ENCODE data around the gene MRPL37. TPM values are rescaled to one million over a fixed set of nuclear protein-coding genes. Genes with fewer than 3 reads are reported as not detected.
"Not testable (repeated sequence)": the region's sequence is repeated elsewhere in the genome, so short reads cannot be mapped to it uniquely, and the experiment has no call there.

MRPL37 gene
- total and polyA plus RNA-seq, 8 donors: 17.5 to 49.2 (median 35.1) TPM

GRCh38 chr1:54160351-54160750 lies 39.6 kb upstream of the MRPL37 start:
- no peaks in the 10 kb centered on the region for H3K9me3 ChIP-seq
- ATAC-seq (no peak), DNase-seq (no peak), FAIRE-seq (no peak)
- TF ChIP-seq CTCF (IDR thresholded peaks at IDR 0.05): no peak
- H3K27ac ChIP-seq: no peak overlapping the region
- no peaks in the 10 kb centered on the region for H3K27me3 ChIP-seq
- no peaks in the 10 kb centered on the region for H3K36me3 ChIP-seq
- intact Hi-C loops (cut with DNase I): no loop called here
- H3K4me3 ChIP-seq: no peak overlapping the region
- WGBS, 2 donors: 53 to 66% methylated on average over 3 of the region's 3 CpGs
- no peaks in the 10 kb centered on the region for H3K4me1 ChIP-seq

- WGBS, 2 donors: 79% methylated on average over 6 of the region's 6 CpGs
- H3K4me3 ChIP-seq: no peak overlapping the region
- H3K27me3 ChIP-seq: no peaks in the 10 kb centered on the region
- no peaks in the 10 kb centered on the region for H3K4me1 ChIP-seq
- H3K27ac ChIP-seq: no peak overlapping the region
- FAIRE-seq (no peak), DNase-seq (no peak), ATAC-seq (no peak)
- TF ChIP-seq CTCF (IDR thresholded peaks at IDR 0.05): no peak
- no peaks in the 10 kb centered on the region for H3K9me3 ChIP-seq
- no peaks in the 10 kb centered on the region for H3K36me3 ChIP-seq
- intact Hi-C loops (cut with DNase I): no loop called here
These were observed 38.3 kb upstream of the MRPL37 start for GRCh38 chr1:54161495-54162168.

GRCh38 chr1:54163051-54163450 lies 36.9 kb upstream of the MRPL37 start:
- ATAC-seq (no peak), FAIRE-seq (no peak), DNase-seq (no peak)
- Histone ChIP-seq H3K36me3 (no peaks in the 10 kb centered on the region), H3K27ac (no peak overlapping the region), H3K4me3 (no peak overlapping the region), H3K9me3 (no peaks in the 10 kb centered on the region), H3K27me3 (no peaks in the 10 kb centered on the region), H3K4me1 (no peaks in the 10 kb centered on the region)
- WGBS, 2 donors: 87 to 94% methylated on average over 3 of the region's 3 CpGs
- TF ChIP-seq CTCF (IDR thresholded peaks at IDR 0.05): no peak
- intact Hi-C loops (cut with DNase I): no loop called here

GRCh38 chr1:54163573-54163972 lies 36.4 kb upstream of the MRPL37 start:
- FAIRE-seq: no peak
- intact Hi-C loops (cut with DNase I): no loop called here
- H3K4me1 ChIP-seq: no peaks in the 10 kb centered on the region
- H3K4me3 ChIP-seq: no peak overlapping the region
- H3K27me3 ChIP-seq: no peaks in the 10 kb centered on the region
- ATAC-seq: no peak
- H3K36me3 ChIP-seq: no peaks in the 10 kb centered on the region
- DNase-seq: no peak
- 81 to 88% methylated on average over 5 of the region's 5 CpGs for WGBS, 2 donors
- TF ChIP-seq CTCF (IDR thresholded peaks at IDR 0.05): no peak
- H3K27ac ChIP-seq: no peak overlapping the region
- H3K9me3 ChIP-seq: no peaks in the 10 kb centered on the region

- DNase-seq (no peak), ATAC-seq (no peak), FAIRE-seq (no peak)
- no peaks in the 10 kb centered on the region for H3K27me3 ChIP-seq
- H3K27ac ChIP-seq: no peak overlapping the region
- 90 to 95% methylated on average over 15 of the region's 15 CpGs for WGBS, 2 donors
- intact Hi-C loops (cut with DNase I): no loop called here
- no peak overlapping the region for H3K4me3 ChIP-seq
- H3K4me1 ChIP-seq: no peaks in the 10 kb centered on the region
- no peaks in the 10 kb centered on the region for H3K36me3 ChIP-seq
- TF ChIP-seq CTCF (IDR thresholded peaks at IDR 0.05): no peak
- H3K9me3 ChIP-seq: no peaks in the 10 kb centered on the region
These were observed 34.8 kb upstream of the MRPL37 start for GRCh38 chr1:54165146-54165545.

GRCh38 chr1:54166357-54166756 lies 33.6 kb upstream of the MRPL37 start:
- DNase-seq; H3K36me3 ChIP-seq; FAIRE-seq; H3K4me1 ChIP-seq; intact Hi-C loops (cut with DNase I); H3K27me3 ChIP-seq; H3K9me3 ChIP-seq; H3K27ac ChIP-seq; H3K4me3 ChIP-seq; ATAC-seq: not testable (repeated sequence)
- WGBS, 2 donors: 87 to 93% methylated on average over 8 of the region's 8 CpGs
